Fibroblast of villous mesenchyme (primary cell): ENCODE data around the gene MAD1L1. TPM values are rescaled to one million over a fixed set of nuclear protein-coding genes. Genes with fewer than 3 reads are reported as not detected.

Experiments
- DNase-seq: peaks from one replicate; pipeline ENCODE4 v3.0.0-alpha.2; 2010; ENCODE audit warnings: low read depth
- H3K4me3 ChIP-seq: 2 replicates; pipeline ENCODE4 v1.5.1; 2011; ENCODE audit warnings: low read depth, mild to moderate bottlenecking, low read length
- total RNA-seq: library from RNA; depleted of rRNA; stranded (reverse); fragments of >200 nt; gene quantifications from 2 replicates; pipeline ENCODE4 v1.2.3, GENCODE V29; 2012
- TF ChIP-seq, protein P1 (sequence below): IDR thresholded peaks from 2 replicates; pipeline ENCODE4 v1.5.1; 2012; ENCODE audit warnings: low read depth, mild to moderate bottlenecking, low read length; ENCODE audit not compliant: insufficient read depth

MAD1L1 gene
- total RNA-seq, 1 donor: 43.6 TPM

DNA sequence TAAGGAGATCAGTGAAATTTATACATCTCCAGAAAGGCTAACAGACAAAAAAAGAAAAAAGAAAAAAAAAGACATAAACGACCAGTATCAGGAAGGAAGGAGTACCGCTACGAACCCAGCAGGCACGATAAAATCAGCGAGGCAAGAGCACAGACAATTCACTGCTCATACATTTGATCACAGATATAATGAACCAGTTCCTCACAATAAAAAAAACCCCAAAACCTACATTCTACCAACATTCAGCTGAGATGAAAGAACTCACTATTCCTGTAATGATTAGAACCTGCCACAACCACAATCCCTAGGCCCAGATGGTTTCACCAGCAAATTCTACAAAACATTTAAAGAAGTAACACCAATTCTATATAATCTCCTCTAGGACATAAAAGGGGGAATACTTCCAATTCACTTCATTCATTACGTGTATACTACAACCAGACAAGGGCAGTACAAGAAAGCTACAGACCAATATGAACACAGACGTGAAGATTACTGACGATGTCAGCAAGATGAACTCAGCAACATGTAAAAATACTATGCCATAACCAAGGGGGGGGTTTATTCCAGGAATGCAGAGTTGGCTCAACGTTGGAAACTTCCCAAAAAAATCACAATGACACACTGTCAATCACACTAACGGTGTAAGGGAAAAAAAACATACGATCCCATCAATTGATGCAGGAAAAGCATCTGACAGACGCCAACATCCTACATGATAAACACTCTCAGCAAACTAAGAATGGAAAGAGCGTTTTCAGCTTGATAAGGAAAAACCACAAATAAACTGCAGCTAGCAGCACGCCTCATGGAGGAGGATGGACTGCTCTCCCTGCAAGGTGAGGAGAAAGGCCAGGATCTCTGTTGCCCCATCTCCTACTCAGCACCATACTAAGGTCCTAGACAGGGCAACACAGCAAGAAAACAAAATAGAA, 306.5 kb downstream of the MAD1L1 start:
- DNase-seq: no peak
- no peak overlapping the region for H3K4me3 ChIP-seq
- TF ChIP-seq, protein P1, sequence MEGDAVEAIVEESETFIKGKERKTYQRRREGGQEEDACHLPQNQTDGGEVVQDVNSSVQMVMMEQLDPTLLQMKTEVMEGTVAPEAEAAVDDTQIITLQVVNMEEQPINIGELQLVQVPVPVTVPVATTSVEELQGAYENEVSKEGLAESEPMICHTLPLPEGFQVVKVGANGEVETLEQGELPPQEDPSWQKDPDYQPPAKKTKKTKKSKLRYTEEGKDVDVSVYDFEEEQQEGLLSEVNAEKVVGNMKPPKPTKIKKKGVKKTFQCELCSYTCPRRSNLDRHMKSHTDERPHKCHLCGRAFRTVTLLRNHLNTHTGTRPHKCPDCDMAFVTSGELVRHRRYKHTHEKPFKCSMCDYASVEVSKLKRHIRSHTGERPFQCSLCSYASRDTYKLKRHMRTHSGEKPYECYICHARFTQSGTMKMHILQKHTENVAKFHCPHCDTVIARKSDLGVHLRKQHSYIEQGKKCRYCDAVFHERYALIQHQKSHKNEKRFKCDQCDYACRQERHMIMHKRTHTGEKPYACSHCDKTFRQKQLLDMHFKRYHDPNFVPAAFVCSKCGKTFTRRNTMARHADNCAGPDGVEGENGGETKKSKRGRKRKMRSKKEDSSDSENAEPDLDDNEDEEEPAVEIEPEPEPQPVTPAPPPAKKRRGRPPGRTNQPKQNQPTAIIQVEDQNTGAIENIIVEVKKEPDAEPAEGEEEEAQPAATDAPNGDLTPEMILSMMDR: no peak

DNA sequence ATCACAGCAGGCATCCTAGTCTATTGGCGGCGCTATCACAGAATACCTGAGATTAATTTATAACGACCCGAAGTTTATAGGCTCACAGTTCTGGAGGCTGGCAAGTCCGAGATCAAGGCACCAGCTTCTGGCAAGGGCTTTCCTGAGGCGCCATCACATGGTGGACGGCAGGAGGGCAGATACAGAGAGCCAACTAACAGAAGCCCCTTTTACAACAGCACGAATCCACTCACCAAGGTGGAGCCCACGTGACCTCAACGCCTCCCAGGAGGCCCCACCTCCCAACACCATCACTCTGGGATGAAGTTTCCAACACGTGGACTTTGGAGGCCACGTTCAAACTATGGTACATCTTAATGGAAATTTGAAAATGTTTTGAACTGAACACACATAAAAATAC, 307.4 kb downstream of the MAD1L1 start:
- H3K4me3 ChIP-seq: no peak overlapping the region
- DNase-seq: no peak
- TF ChIP-seq, protein P1: peak; percentile 15

DNA sequence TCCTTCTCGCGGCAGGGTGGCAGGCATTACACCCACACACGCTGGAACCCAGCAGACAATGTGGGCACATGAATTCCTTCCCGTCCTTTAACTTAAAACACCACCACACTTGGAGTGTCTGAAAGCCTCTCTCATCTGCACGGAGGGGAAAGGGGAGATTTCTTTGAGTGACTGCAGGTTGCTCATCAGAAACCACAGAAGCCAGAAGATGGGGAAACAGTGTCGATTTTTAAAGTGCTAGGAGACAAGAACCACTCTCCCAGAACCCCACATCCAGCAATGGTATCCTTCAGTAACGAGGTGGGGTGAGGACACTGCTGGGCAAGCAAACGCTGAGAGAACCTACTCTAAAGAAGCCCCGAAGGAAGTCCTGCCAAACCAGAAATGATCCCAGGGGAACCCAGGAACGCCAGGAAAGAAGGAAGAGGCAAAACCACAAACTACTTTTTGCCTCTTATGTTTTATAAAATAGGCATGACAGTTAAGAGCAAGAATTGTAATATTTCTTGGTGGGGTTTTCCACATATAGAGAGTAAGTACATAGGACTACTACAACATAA, 308.4 kb downstream of the MAD1L1 start:
- TF ChIP-seq, protein P1: no peak
- DNase-seq: no peak
- H3K4me3 ChIP-seq: no peak overlapping the region

DNA sequence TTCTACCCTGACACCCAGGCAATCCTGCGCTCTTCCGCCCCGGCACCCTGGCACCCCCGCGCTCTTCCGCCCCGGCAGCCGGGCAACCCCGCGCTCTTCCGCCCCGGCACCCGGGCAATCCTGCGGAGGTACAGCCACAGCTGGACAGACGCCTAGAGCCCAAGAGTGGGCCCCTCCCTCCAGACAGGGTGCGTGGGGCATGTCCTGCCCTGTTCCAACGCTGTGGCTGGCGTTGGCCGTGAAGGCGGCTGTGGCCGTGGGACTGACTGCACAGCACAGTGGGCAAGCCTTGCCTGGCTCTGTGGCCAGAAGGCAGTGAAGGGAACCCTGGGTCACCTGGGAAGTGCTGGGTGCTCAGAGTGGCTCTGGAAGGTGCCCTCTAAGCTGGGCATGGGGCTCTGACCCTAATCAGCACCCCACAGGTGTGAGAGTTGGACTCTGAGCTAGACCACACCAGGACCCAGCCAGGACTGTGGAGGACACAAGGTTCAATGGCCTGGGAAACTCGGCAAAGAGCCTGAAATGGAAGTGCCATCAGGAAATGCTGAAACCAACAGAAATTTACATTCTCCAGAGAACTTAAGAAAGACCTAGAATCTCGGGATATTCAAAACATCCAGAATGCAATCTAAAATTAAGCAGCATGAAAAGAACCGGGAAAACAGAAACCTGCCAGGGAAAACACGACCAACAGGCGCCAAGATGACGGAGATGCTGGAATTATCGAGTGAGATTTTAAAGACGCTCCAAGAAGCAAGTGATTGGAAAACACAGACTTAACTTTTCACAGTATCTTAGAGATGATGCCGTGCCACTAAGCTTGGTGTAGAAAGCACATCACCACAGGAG, 309.1 kb downstream of the MAD1L1 start:
- no peak overlapping the region for H3K4me3 ChIP-seq
- TF ChIP-seq, protein P1: no peak
- DNase-seq: no peak

DNA sequence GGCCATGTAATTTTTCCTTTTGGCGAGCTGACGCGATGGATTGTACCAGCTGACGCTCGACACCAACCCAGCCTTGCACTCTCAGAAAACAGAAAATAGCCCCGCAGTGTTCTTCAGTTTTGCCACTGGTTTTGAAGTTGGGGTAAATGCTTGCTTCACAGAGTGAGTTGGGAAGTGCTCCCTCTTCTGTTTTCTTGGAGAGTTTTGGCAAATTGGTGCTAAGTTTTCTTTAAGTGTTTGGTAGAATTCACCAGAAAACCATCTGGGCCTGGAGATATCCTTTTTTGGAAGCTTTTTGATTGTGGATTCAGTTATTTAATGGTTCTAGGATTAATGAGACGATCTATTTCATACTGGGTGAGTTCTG, 309.9 kb downstream of the MAD1L1 start:
- TF ChIP-seq, protein P1: peak; percentile 29
- no peak overlapping the region for H3K4me3 ChIP-seq
- DNase-seq: no peak

GRCh38 chr7:1922071-1922869, 310.5 kb downstream of the MAD1L1 start:
- peak; percentile 90 for DNase-seq
- TF ChIP-seq, protein P1: no peak
- H3K4me3 ChIP-seq: peak overlapping the region; percentile 6
